Effector memory CD8-positive, alpha-beta T cell (primary cell): Measurements from ENCODE around the gene PPP2R2C.

ENCODE experiments used
- ATAC-seq: fragments of 150-1000 bp; cut with Tn5 transposase; replicated peaks from 2 replicates; pipeline ENCODE4 v1.10.0; 2021; ENCODE audit warnings: mild to moderate bottlenecking, moderate library complexity
- DNase-seq, 3 experiments: peaks; one replicate each; pipeline ENCODE4 v3.0.0; 2021
- H3K27ac Mint-ChIP-seq, 2 donors: one replicate each; pipeline ENCODE4 v1.8.0; 2022; ENCODE audit warnings: mild to moderate bottlenecking in 2 of 2, mixed read lengths in 2 of 2, moderate library complexity in 2 of 2
- H3K27me3 Mint-ChIP-seq, 2 donors: one replicate each; pipeline ENCODE4 v1.8.0; 2022; ENCODE audit warnings: mixed read lengths in 2 of 2
- H3K36me3 Mint-ChIP-seq: one replicate; pipeline ENCODE4 v1.8.0; 2022; ENCODE audit warnings: mild to moderate bottlenecking, moderate library complexity, mixed read lengths; ENCODE audit not compliant: insufficient read depth
- H3K4me1 Mint-ChIP-seq, 2 donors: one replicate each; pipeline ENCODE4 v1.8.0; 2022; ENCODE audit warnings: low read depth in 2 of 2, mixed read lengths in 2 of 2
- H3K4me3 Mint-ChIP-seq, 2 donors: one replicate each; pipeline ENCODE4 v1.8.0; 2022; ENCODE audit warnings: mild to moderate bottlenecking in 2 of 2, mixed read lengths in 2 of 2, moderate library complexity in 2 of 2
- H3K9me3 Mint-ChIP-seq, 2 donors: one replicate each; pipeline ENCODE4 v1.8.0; 2022; ENCODE audit warnings: mixed read lengths in 2 of 2

Gene PPP2R2C

GRCh38 chr4:6351246-6352000, 121.0 kb downstream of the PPP2R2C start:
- H3K4me1 Mint-ChIP-seq = no peaks in the 10 kb centered on the region
- no peak for DNase-seq
- peaks cover 40 to 73% of the 10 kb centered on the region in 2 donors for H3K27me3 Mint-ChIP-seq
- H3K27ac Mint-ChIP-seq = no peak overlapping the region
- ATAC-seq = no peak
- H3K36me3 Mint-ChIP-seq = no peaks in the 10 kb centered on the region
- H3K9me3 Mint-ChIP-seq = no peaks in the 10 kb centered on the region
- no peak overlapping the region for H3K4me3 Mint-ChIP-seq

- no peak overlapping the region for H3K27ac Mint-ChIP-seq
- DNase-seq (no peak), ATAC-seq (no peak)
- no peaks in the 10 kb centered on the region for H3K36me3 Mint-ChIP-seq
- H3K4me3 Mint-ChIP-seq = no peak overlapping the region
- peaks cover 47 to 81% of the 10 kb centered on the region in 2 donors for H3K27me3 Mint-ChIP-seq
- H3K9me3 Mint-ChIP-seq = no peaks in the 10 kb centered on the region
- no peaks in the 10 kb centered on the region for H3K4me1 Mint-ChIP-seq
These were observed 121.8 kb downstream of the PPP2R2C start for GRCh38 chr4:6350646-6351045.

GRCh38 chr4:6349896-6350603, 122.4 kb downstream of the PPP2R2C start:
- Mint-ChIP-seq H3K4me3 (no peak overlapping the region), H3K9me3 (no peaks in the 10 kb centered on the region), H3K27me3 (peaks cover 47 to 79% of the 10 kb centered on the region in 2 donors), H3K36me3 (no peaks in the 10 kb centered on the region), H3K4me1 (no peaks in the 10 kb centered on the region), H3K27ac (no peak overlapping the region)
- no peak for DNase-seq
- no peak for ATAC-seq

GRCh38 chr4:6348408-6348807, 124.0 kb downstream of the PPP2R2C start:
- H3K36me3 Mint-ChIP-seq = no peaks in the 10 kb centered on the region
- peaks cover 40 to 63% of the 10 kb centered on the region in 2 donors for H3K27me3 Mint-ChIP-seq
- DNase-seq = no peak
- H3K9me3 Mint-ChIP-seq = no peaks in the 10 kb centered on the region
- H3K27ac Mint-ChIP-seq = no peak overlapping the region
- ATAC-seq = no peak
- H3K4me3 Mint-ChIP-seq = no peak overlapping the region
- no peaks in the 10 kb centered on the region for H3K4me1 Mint-ChIP-seq

GRCh38 chr4:6347511-6348045, 124.8 kb downstream of the PPP2R2C start:
- Mint-ChIP-seq H3K4me1 (no peaks in the 10 kb centered on the region), H3K27ac (no peak overlapping the region), H3K4me3 (no peak overlapping the region), H3K36me3 (no peaks in the 10 kb centered on the region), H3K9me3 (no peaks in the 10 kb centered on the region), H3K27me3 (peaks cover 35 to 57% of the 10 kb centered on the region in 2 donors)
- no peak for DNase-seq
- no peak for ATAC-seq

GRCh38 chr4:6346373-6347110, 125.9 kb downstream of the PPP2R2C start:
- peaks cover 28 to 47% of the 10 kb centered on the region in 2 donors for H3K27me3 Mint-ChIP-seq
- ATAC-seq = no peak
- no peaks in the 10 kb centered on the region for H3K9me3 Mint-ChIP-seq
- no peak overlapping the region for H3K4me3 Mint-ChIP-seq
- no peaks in the 10 kb centered on the region for H3K36me3 Mint-ChIP-seq
- H3K4me1 Mint-ChIP-seq = no peaks in the 10 kb centered on the region
- no peak for DNase-seq
- H3K27ac Mint-ChIP-seq = no peak overlapping the region

- no peak for ATAC-seq
- Mint-ChIP-seq H3K9me3 (no peaks in the 10 kb centered on the region), H3K36me3 (no peaks in the 10 kb centered on the region), H3K27ac (no peak overlapping the region), H3K27me3 (peaks cover 28 to 44% of the 10 kb centered on the region in 2 donors), H3K4me1 (peaks cover 0 to under 1% of the 10 kb centered on the region in 2 donors), H3K4me3 (no peak overlapping the region)
- no peak for DNase-seq
These were observed 126.5 kb downstream of the PPP2R2C start for GRCh38 chr4:6345866-6346265.

GRCh38 chr4:6345096-6345830, 127.2 kb downstream of the PPP2R2C start:
- Mint-ChIP-seq H3K4me1 (peaks cover 2 to 5% of the 10 kb centered on the region in 2 donors), H3K27me3 (peaks cover 28 to 44% of the 10 kb centered on the region in 2 donors), H3K27ac (no peak overlapping the region), H3K9me3 (no peaks in the 10 kb centered on the region), H3K4me3 (no peak overlapping the region), H3K36me3 (no peaks in the 10 kb centered on the region)
- DNase-seq = no peak
- ATAC-seq = no peak

- peaks cover 18 to 44% of the 10 kb centered on the region in 2 donors for H3K27me3 Mint-ChIP-seq
- H3K9me3 Mint-ChIP-seq = no peaks in the 10 kb centered on the region
- DNase-seq (no peak), ATAC-seq (no peak)
- H3K27ac Mint-ChIP-seq = no peak overlapping the region
- peaks cover 10% of the 10 kb centered on the region in 2 donors for H3K4me1 Mint-ChIP-seq
- H3K36me3 Mint-ChIP-seq = peaks cover 5% of the 10 kb centered on the region
- H3K4me3 Mint-ChIP-seq = no peak overlapping the region
These were observed 128.4 kb downstream of the PPP2R2C start for GRCh38 chr4:6343939-6344408.

GRCh38 chr4:6342530-6343293, 129.7 kb downstream of the PPP2R2C start:
- peaks cover 22 to 23% of the 10 kb centered on the region in 2 donors for H3K4me1 Mint-ChIP-seq
- no peak overlapping the region for H3K27ac Mint-ChIP-seq
- no peak overlapping the region for H3K4me3 Mint-ChIP-seq
- peaks cover 9% of the 10 kb centered on the region for H3K36me3 Mint-ChIP-seq
- peaks cover 7 to 39% of the 10 kb centered on the region in 2 donors for H3K27me3 Mint-ChIP-seq
- ATAC-seq (no peak), DNase-seq (no peak)
- H3K9me3 Mint-ChIP-seq = no peaks in the 10 kb centered on the region

- ATAC-seq (no peak), DNase-seq (no peak)
- Mint-ChIP-seq H3K27ac (no peak overlapping the region), H3K36me3 (peaks cover 9% of the 10 kb centered on the region), H3K9me3 (no peaks in the 10 kb centered on the region), H3K27me3 (peaks cover 7 to 45% of the 10 kb centered on the region in 2 donors), H3K4me3 (no peak overlapping the region), H3K4me1 (peaks cover 29 to 32% of the 10 kb centered on the region in 2 donors)
These were observed 130.7 kb downstream of the PPP2R2C start for GRCh38 chr4:6341696-6342095.

- Mint-ChIP-seq H3K27ac (no peak overlapping the region), H3K9me3 (no peaks in the 10 kb centered on the region), H3K4me1 (peaks cover 29 to 32% of the 10 kb centered on the region in 2 donors), H3K27me3 (peaks cover 0 to 35% of the 10 kb centered on the region in 2 donors), H3K36me3 (peaks cover 9% of the 10 kb centered on the region), H3K4me3 (no peak overlapping the region)
- DNase-seq (no peak), ATAC-seq (no peak)
These were observed 131.9 kb downstream of the PPP2R2C start for GRCh38 chr4:6340446-6341015.
